ENCODE data around the gene WSB1. TPM values are rescaled to one million over a fixed set of nuclear protein-coding genes. Genes with fewer than 3 reads are reported as not detected.

Gene WSB1
- total RNA-seq, 1 donor from 2014 or later: 633 TPM

DNA sequence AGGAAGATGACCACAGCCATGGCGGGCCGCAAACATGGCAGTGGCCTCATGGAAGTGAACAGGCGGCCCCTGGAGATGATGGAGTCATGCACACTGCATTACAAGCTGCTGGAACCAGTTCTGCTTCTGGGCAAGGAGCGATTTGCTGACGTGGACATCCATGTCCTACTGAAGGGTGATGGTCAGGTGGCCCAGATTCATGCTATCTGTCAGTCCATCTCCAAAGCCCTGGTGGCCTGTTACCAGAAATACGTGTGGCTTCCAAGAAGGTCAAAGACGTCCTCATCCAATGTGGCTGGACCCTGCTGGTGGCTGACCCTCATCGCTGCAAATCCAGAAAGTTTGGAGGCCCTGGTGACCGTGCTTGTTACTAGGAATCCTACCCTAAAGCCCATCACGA lies 13.4 kb upstream of the WSB1 start:
- Mint-ChIP-seq H3K27me3 (ENCODE audit: unreplicated experiment) (peaks cover 1% of the 10 kb centered on the region), H3K4me3 (ENCODE audit: unreplicated experiment) (no peak overlapping the region), H3K27ac (ENCODE audit: unreplicated experiment) (no peak overlapping the region), H3K9me3 (ENCODE audit: unreplicated experiment) (no peaks in the 10 kb centered on the region), H3K36me3 (ENCODE audit: unreplicated experiment) (no peaks in the 10 kb centered on the region), H3K4me1 (ENCODE audit: low read depth, unreplicated experiment) (no peaks in the 10 kb centered on the region)
- DNase-seq: no peak
- TF ChIP-seq, protein P1, sequence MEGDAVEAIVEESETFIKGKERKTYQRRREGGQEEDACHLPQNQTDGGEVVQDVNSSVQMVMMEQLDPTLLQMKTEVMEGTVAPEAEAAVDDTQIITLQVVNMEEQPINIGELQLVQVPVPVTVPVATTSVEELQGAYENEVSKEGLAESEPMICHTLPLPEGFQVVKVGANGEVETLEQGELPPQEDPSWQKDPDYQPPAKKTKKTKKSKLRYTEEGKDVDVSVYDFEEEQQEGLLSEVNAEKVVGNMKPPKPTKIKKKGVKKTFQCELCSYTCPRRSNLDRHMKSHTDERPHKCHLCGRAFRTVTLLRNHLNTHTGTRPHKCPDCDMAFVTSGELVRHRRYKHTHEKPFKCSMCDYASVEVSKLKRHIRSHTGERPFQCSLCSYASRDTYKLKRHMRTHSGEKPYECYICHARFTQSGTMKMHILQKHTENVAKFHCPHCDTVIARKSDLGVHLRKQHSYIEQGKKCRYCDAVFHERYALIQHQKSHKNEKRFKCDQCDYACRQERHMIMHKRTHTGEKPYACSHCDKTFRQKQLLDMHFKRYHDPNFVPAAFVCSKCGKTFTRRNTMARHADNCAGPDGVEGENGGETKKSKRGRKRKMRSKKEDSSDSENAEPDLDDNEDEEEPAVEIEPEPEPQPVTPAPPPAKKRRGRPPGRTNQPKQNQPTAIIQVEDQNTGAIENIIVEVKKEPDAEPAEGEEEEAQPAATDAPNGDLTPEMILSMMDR (IDR thresholded peaks at IDR 0.05; ENCODE audit: partially characterized antibody, unreplicated experiment): no peak

DNA sequence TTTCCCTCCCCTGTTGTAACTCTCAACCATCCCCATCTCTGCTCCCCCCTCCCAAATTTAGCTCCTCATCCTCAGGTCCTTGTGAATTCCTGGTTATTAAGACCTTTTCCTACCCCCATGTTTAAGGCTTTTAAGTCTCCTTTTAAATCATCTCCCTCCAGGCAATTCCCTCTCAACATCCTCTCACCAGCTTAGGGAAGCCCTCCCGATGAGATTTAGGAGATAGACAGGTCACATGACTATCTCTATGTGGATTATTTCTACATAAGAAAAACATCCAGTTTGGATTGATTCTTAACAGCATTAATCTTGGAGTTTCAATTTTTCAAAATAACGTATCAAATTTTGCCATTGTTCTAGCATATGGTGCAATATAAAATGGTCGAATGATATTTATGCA lies 12.5 kb upstream of the WSB1 start:
- Mint-ChIP-seq H3K4me3 (ENCODE audit: unreplicated experiment) (no peak overlapping the region), H3K27me3 (ENCODE audit: unreplicated experiment) (peaks cover 1% of the 10 kb centered on the region), H3K4me1 (ENCODE audit: low read depth, unreplicated experiment) (no peaks in the 10 kb centered on the region), H3K27ac (ENCODE audit: unreplicated experiment) (no peak overlapping the region), H3K9me3 (ENCODE audit: unreplicated experiment) (no peaks in the 10 kb centered on the region), H3K36me3 (ENCODE audit: unreplicated experiment) (no peaks in the 10 kb centered on the region)
- TF ChIP-seq, protein P1 (IDR thresholded peaks at IDR 0.05; ENCODE audit: partially characterized antibody, unreplicated experiment): no peak
- DNase-seq: no peak

DNA sequence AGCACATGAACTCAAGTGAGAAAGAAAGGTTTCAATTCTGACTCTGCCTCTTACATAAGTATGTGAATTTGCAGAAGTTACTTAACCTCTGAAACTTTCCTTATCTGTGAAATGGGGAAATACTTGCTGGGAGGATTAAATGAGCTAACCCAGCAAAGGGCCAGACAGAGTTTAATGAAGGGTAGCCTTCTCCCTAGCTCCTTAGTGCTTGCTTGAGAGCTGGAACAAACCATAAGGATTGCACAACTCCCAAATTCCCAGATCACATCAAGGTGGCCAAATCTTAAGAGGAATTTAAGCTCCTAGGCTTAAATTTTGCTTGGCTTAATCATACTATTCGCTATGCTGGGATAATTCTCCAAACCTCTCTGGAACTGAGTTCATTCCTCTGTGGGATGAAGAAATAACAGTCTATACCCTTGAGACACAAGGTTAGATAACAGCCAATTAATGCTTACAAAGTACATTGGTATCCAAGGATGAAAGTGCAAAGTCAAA lies 11.8 kb upstream of the WSB1 start:
- no peak for DNase-seq
- H3K27ac Mint-ChIP-seq (ENCODE audit: unreplicated experiment): no peak overlapping the region
- no peaks in the 10 kb centered on the region for H3K9me3 Mint-ChIP-seq (ENCODE audit: unreplicated experiment)
- H3K27me3 Mint-ChIP-seq (ENCODE audit: unreplicated experiment): peaks cover 1% of the 10 kb centered on the region
- H3K36me3 Mint-ChIP-seq (ENCODE audit: unreplicated experiment): no peaks in the 10 kb centered on the region
- TF ChIP-seq, protein P1 (IDR thresholded peaks at IDR 0.05; ENCODE audit: partially characterized antibody, unreplicated experiment): no peak
- no peak overlapping the region for H3K4me3 Mint-ChIP-seq (ENCODE audit: unreplicated experiment)
- H3K4me1 Mint-ChIP-seq (ENCODE audit: low read depth, unreplicated experiment): no peaks in the 10 kb centered on the region

DNA sequence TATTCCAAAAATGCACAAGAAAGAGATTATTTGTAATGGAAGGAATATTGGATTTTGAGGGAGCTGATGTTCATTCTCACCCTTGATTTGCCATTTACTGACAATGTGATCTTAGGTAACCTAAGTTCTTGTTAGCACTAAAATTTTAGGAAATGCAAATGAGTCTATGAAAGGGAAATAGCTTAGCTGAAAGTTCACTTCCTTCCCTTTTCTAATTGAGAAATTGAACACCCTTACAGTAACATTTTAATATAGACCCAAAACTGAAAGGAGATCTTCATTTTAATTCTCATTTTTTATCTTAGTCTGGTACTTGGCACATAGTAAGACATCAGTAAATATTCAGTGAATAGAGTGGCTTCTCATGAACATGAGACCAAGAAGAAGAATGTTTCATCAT lies 10.9 kb upstream of the WSB1 start:
- peaks cover 1% of the 10 kb centered on the region for H3K27me3 Mint-ChIP-seq (ENCODE audit: unreplicated experiment)
- no peak for DNase-seq
- no peaks in the 10 kb centered on the region for H3K4me1 Mint-ChIP-seq (ENCODE audit: low read depth, unreplicated experiment)
- no peak overlapping the region for H3K27ac Mint-ChIP-seq (ENCODE audit: unreplicated experiment)
- TF ChIP-seq, protein P1 (IDR thresholded peaks at IDR 0.05; ENCODE audit: partially characterized antibody, unreplicated experiment): no peak
- no peak overlapping the region for H3K4me3 Mint-ChIP-seq (ENCODE audit: unreplicated experiment)
- no peaks in the 10 kb centered on the region for H3K36me3 Mint-ChIP-seq (ENCODE audit: unreplicated experiment)
- no peaks in the 10 kb centered on the region for H3K9me3 Mint-ChIP-seq (ENCODE audit: unreplicated experiment)

DNA sequence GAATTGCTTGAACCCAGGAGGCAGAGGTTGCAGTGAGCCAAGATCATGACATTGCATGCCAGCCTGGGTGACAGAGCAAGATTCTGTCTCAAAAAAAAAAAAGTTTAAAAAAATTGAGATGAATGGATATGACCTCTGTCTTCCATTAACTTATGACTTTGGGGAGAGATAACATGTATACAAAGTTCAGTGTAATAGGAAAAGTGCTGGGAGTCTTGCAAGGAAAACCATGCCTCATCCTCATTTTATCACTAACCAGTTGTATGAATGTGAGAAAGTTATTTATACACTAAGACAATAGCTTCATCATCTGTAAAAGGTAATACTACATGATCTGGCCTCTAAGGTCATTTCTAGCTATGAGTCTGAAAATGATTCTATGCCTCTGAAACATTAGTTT lies 10.2 kb upstream of the WSB1 start:
- TF ChIP-seq, protein P1 (IDR thresholded peaks at IDR 0.05; ENCODE audit: partially characterized antibody, unreplicated experiment): no peak
- Mint-ChIP-seq H3K4me3 (ENCODE audit: unreplicated experiment) (no peak overlapping the region), H3K36me3 (ENCODE audit: unreplicated experiment) (no peaks in the 10 kb centered on the region), H3K4me1 (ENCODE audit: low read depth, unreplicated experiment) (no peaks in the 10 kb centered on the region), H3K27me3 (ENCODE audit: unreplicated experiment) (peaks cover 1% of the 10 kb centered on the region), H3K9me3 (ENCODE audit: unreplicated experiment) (no peaks in the 10 kb centered on the region), H3K27ac (ENCODE audit: unreplicated experiment) (no peak overlapping the region)
- DNase-seq: no peak
